RWPE1 (cell line): Measurements from ENCODE around the gene GLB1L3.

Experiments
- CTCF ChIA-PET: fragments of 350-600 bp; sonication (Branson Sonifier 250); formaldehyde crosslinking; extraction: SDS; loops from one replicate; lab custom pipeline; 2021; lab: Yijun Ruan, JAX
- POLR2A ChIA-PET: fragments of 400-600 bp; formaldehyde crosslinking; extraction: SDS; loops from one replicate; lab custom pipeline; 2020; ENCODE audit warnings: antibody characterized with exemption; ENCODE audit not compliant: low non-redundant PET; lab: Yijun Ruan, JAX
- DNase-seq: peaks from one replicate; pipeline ENCODE4 v3.0.0; 2012; ENCODE audit warnings: low spot score
- H3K27ac ChIP-seq: fragments of 450-650 bp; 2 replicates; pipeline ENCODE4 v1.5.1; 2017
- TF ChIP-seq, protein P1 (sequence below): fragments of 450-650 bp; conservative IDR thresholded peaks from 2 replicates; pipeline ENCODE4 v1.5.1; 2017; ENCODE audit warnings: low read depth, mild to moderate bottlenecking

Gene GLB1L3

DNA sequence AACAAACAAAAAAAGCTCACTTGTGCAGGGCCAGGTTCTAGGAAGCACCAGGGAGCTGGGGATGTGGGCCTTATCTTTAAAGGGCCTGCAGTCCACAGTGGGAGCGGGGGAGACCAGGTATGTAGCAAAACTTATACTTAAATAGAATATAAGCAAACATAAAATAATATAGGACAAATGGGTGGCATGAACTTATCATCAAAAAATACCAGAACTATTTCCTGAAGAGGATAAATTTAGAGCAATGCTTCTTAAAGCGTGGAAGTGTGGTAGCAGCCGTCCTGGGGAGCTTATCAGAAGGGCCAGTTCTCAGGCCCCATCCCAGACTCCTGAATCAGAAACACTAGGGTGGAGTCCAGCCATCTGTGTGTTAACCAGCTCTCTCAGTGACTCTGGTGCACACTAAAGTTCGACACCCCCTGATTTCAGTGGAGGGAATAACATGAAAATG lies 42.4 kb upstream of the GLB1L3 start:
- ChIA-PET CTCF (no interaction called here), POLR2A (interaction anchor here (1.1 kb wide), 1 partner anchor 10 kb away, joined by 3 read pairs; the partner anchor contains the start of genes NCAPD3 and VPS26B)
- no peak for DNase-seq

DNA sequence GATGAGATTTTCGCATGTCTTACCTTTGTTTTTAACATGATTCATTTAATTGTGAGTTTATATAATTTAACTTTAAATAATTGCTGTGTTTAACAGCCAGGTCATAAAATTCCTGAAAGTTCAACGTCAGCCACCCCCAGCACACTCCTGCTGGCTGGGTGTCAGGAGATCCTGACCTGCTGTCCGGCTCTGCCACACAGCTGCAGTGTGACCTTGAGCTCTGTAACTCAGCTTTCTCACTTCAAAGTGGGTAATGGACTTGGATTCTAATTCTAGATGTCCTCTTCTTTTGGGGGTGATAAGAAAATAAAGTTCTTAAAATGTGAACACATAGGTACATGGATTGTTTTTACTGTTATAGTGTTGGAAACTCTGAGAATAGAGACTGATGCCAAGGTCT lies 40.8 kb upstream of the GLB1L3 start:
- CTCF ChIA-PET = interaction anchor here (0.6 to 1.3 kb wide), 2 partner anchors 10 to 95 kb away, joined by 3 to 5 read pairs; no protein-coding TSS in a partner anchor

More for the DNA sequence above, 42.4 kb upstream of the GLB1L3 start:
- H3K27ac ChIP-seq = no peak overlapping the region
- TF ChIP-seq, protein P1, sequence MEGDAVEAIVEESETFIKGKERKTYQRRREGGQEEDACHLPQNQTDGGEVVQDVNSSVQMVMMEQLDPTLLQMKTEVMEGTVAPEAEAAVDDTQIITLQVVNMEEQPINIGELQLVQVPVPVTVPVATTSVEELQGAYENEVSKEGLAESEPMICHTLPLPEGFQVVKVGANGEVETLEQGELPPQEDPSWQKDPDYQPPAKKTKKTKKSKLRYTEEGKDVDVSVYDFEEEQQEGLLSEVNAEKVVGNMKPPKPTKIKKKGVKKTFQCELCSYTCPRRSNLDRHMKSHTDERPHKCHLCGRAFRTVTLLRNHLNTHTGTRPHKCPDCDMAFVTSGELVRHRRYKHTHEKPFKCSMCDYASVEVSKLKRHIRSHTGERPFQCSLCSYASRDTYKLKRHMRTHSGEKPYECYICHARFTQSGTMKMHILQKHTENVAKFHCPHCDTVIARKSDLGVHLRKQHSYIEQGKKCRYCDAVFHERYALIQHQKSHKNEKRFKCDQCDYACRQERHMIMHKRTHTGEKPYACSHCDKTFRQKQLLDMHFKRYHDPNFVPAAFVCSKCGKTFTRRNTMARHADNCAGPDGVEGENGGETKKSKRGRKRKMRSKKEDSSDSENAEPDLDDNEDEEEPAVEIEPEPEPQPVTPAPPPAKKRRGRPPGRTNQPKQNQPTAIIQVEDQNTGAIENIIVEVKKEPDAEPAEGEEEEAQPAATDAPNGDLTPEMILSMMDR = no peak

DNA sequence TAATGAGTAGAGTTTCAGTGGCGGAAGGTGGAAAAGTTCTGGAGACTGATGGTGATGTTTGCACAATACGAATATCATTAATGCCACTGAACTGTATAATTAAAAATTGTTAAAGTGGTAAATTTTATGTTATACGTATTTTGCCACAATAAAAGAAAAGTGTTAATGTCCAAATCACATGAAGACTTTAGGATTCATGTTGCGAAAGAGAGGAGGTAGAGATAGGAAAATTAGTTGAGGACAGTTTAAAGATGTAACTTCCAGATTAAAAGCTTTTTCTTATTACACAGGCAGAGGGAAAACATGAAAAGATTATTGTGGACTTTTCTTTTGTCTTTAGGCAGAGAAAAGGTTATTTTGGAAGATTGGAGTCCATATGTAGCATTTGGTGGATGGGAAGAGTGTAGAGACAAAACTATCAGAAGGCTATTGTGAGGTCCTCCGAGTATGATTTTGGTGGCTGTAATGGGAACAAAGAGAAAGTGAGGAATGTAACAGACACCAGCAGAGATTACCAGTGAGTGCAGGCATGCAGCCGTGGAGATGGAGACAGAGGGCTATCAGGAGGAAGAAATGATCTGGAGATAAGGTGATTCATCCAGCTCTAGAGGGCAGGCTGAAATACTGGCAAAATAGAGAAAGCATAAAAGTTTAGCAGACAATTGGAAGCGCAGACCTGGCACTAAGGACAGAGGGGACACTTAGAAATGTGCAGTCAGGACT lies 39.2 kb upstream of the GLB1L3 start:
- TF ChIP-seq, protein P1 = no peak
- ChIA-PET CTCF (no interaction called here), POLR2A (no interaction called here)
- no peak for DNase-seq
- H3K27ac ChIP-seq = no peak overlapping the region

More for the DNA sequence above, 40.8 kb upstream of the GLB1L3 start:
- no peak overlapping the region for H3K27ac ChIP-seq
- TF ChIP-seq, protein P1 = no peak
- DNase-seq = no peak
- POLR2A ChIA-PET = no interaction called here

DNA sequence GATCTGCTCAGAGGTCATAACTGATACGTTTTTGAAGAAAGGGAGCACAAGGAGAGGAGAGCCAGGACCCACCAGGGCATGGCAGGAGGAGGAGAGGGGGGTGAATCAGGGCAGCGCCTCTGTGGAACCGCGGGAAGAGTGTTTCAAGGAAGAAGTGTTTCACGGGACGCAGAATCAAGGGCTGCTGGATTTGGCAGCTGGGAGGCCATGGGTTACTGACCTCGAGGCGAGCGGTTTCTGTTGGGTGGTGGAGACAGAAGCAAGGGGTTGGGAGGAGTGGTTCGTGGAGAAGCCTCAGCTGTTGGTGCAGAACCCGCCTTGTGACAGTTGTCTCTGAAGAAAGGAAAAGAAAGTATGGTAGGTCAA lies 38.6 kb upstream of the GLB1L3 start:
- POLR2A ChIA-PET = no interaction called here
- no peak overlapping the region for H3K27ac ChIP-seq
- DNase-seq = no peak
- CTCF ChIA-PET = no interaction called here
- TF ChIP-seq, protein P1 = no peak

DNA sequence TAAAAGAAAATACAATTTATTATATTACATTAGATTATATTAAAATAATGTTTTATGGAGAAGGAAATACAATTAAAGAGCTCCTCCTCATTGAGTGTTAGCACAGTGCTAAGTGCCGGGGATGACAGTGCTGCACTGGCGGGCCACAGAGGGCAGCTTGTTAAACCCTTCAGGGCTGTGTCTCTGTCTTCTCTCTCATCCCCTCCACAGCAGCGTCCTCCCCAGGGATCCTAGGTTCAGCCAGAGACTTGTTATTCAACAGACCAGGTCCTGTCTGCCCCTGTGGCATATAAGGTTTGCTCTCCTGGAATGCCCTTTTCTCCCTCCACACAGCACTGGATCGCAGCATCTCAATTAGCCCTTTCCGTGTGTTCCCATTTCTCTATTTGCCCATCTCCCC lies 37.2 kb upstream of the GLB1L3 start:
- DNase-seq = no peak
- TF ChIP-seq, protein P1 = no peak
- ChIA-PET POLR2A (no interaction called here), CTCF (no interaction called here)
- no peak overlapping the region for H3K27ac ChIP-seq

DNA sequence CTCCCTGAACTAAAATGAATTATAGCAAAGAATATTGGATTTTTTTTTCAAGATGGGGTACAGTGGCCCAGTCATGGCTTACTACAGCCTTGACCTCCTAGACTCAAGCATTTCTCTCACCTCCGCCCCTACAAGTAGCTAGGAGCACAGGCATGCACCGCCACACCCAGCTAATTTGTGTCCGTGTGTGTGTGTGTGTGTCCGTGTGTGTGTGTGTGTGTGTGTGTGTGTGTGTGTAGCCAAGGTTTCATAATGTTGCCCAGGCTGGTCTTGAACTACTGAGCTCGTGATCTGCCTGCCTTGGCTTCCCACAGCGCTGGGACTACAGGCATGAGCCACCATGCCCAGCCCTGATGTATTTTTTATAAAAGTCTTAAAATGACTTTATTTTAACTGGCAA lies 35.6 kb upstream of the GLB1L3 start:
- TF ChIP-seq, protein P1 = no peak
- H3K27ac ChIP-seq = no peak overlapping the region
- CTCF ChIA-PET = no interaction called here
- POLR2A ChIA-PET = no interaction called here
- no peak for DNase-seq
